ENCODE measurements around the gene BRCC3. TPM values are rescaled to one million over a fixed set of nuclear protein-coding genes. Genes with fewer than 3 reads are reported as not detected.
A peak's percentile ranks its signal among the peaks of the same experiment; 100 is the strongest.

Gene BRCC3
- total RNA-seq, 2 donors from 2014 or later, result 7.6 to 8.3 TPM

DNA sequence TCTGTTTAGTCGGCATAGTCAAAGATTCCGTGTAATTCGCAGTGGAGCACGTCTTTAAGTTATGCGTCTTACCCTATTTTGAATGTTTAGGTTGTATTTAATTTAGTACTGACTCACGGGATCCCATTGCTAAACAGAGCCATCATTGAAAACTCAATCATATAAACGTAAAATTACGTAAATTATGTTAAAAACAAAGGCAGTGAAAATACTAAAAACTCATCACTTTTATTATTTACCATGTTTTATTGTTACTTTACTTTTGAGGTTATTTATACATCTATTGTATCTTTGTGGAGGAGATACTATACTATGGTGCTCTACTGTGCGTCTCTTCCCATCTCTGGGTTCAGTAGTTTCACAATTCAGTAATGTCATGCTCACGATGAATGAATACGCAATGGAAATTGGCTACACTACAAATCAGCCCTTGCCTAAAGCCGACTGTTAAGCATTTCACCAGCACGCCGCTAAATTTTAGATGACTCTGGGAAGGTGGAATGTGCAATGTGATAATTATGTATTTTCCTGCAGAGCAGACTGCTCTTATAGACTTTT, 43.7 kb upstream of the BRCC3 start:
- Histone ChIP-seq H3K4me1 (peaks cover 0 to 5% of the 10 kb centered on the region in 2 donors), H3K27me3 (no peaks in the 10 kb centered on the region), H3K36me3 (no peaks in the 10 kb centered on the region), H3K9me3 (no peaks in the 10 kb centered on the region), H3K27ac (peak overlapping the region; percentile 94 to 96), H3K4me3 (peak overlapping the region; percentile 50 to 56)
- TF ChIP-seq, protein P1, sequence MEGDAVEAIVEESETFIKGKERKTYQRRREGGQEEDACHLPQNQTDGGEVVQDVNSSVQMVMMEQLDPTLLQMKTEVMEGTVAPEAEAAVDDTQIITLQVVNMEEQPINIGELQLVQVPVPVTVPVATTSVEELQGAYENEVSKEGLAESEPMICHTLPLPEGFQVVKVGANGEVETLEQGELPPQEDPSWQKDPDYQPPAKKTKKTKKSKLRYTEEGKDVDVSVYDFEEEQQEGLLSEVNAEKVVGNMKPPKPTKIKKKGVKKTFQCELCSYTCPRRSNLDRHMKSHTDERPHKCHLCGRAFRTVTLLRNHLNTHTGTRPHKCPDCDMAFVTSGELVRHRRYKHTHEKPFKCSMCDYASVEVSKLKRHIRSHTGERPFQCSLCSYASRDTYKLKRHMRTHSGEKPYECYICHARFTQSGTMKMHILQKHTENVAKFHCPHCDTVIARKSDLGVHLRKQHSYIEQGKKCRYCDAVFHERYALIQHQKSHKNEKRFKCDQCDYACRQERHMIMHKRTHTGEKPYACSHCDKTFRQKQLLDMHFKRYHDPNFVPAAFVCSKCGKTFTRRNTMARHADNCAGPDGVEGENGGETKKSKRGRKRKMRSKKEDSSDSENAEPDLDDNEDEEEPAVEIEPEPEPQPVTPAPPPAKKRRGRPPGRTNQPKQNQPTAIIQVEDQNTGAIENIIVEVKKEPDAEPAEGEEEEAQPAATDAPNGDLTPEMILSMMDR (IDR thresholded peaks at IDR 0.05), result no peak
- no peak for DNase-seq (ENCODE audit: low spot score)

DNA sequence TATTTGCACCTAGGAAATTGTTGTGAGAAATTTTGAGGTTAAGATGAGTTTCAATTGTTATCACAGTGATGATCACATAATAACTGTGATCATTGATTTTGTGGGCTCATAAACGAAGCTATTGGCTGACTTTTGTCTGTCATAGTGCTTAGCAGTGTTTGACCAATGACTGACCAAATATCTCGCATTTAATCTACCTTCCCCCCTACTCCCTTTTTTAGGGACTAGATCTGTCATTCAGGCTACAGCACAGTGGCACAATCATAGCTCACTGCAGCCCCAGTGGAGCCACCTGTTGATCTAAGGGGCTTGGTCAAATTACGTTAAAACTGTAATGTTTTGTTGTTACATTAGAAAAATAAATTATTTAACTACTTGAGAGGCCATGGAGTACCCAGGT, 43.2 kb upstream of the BRCC3 start:
- TF ChIP-seq, protein P1 (IDR thresholded peaks at IDR 0.05), result no peak

DNA sequence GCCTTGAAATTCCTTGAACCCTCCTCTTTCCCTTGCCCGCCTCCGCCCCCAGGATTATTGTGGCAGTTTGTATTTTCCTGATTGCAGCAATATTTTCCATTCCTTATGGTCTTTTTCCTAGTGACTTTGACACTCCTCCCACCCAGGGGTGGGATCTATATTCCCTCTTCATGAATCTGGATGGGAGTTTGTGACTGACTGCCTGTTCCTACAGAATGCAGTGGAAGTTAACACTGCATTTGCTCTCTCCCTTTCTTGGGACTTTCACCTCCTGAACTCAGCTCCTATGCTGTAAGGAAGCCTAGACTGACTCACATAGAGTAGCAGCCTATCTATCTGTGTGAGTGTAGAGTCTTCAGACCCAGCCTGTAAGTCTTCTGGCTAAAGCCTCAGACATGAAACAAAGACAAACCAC, 42.4 kb upstream of the BRCC3 start:
- peak overlapping the region; percentile 94 to 96 for H3K27ac ChIP-seq
- H3K4me3 ChIP-seq, result peak overlapping the region in 1 of 2 donors; percentile 9
- TF ChIP-seq, protein P1 (IDR thresholded peaks at IDR 0.05), result no peak

More for the DNA sequence above, 43.2 kb upstream of the BRCC3 start:
- Histone ChIP-seq H3K36me3 (no peaks in the 10 kb centered on the region), H3K9me3 (no peaks in the 10 kb centered on the region), H3K27me3 (no peaks in the 10 kb centered on the region), H3K4me1 (peaks cover 0 to 5% of the 10 kb centered on the region in 2 donors), H3K4me3 (peak overlapping the region; percentile 50 to 56), H3K27ac (peak overlapping the region; percentile 94 to 96)
- DNase-seq (ENCODE audit: low spot score), result no peak

DNA sequence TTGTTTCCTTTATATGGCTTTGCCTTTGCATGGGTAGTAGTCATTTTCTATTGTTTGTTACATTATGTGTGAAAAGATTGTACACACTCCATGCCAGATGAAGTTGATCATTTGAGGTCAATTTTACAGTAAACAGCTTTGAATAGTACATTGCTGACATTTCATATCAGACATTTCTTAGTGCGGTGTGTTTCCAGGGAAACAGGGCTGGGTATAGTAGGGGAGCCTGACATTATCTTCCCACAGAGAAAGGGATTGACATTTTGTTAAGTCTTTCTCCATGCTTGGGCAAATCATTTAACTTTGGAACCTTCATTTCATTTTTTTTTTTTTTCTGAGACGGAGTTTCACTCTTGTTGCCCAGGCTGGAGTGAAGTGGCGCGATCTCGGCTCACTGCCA, 39.7 kb upstream of the BRCC3 start:
- H3K4me1 ChIP-seq, result peaks cover 0 to 5% of the 10 kb centered on the region in 2 donors
- H3K27me3 ChIP-seq, result no peaks in the 10 kb centered on the region
- H3K27ac ChIP-seq, result no peak overlapping the region
- no peak for DNase-seq (ENCODE audit: low spot score)
- no peak overlapping the region for H3K4me3 ChIP-seq
- TF ChIP-seq, protein P1 (IDR thresholded peaks at IDR 0.05), result no peak
- H3K36me3 ChIP-seq, result peaks cover 19% of the 10 kb centered on the region
- peaks cover 0 to 13% of the 10 kb centered on the region in 2 donors for H3K9me3 ChIP-seq

More for the DNA sequence above, 42.4 kb upstream of the BRCC3 start:
- no peak for DNase-seq (ENCODE audit: low spot score)
- Histone ChIP-seq H3K4me1 (peaks cover 0 to 5% of the 10 kb centered on the region in 2 donors), H3K36me3 (peaks cover 5% of the 10 kb centered on the region), H3K27me3 (no peaks in the 10 kb centered on the region), H3K9me3 (no peaks in the 10 kb centered on the region)

DNA sequence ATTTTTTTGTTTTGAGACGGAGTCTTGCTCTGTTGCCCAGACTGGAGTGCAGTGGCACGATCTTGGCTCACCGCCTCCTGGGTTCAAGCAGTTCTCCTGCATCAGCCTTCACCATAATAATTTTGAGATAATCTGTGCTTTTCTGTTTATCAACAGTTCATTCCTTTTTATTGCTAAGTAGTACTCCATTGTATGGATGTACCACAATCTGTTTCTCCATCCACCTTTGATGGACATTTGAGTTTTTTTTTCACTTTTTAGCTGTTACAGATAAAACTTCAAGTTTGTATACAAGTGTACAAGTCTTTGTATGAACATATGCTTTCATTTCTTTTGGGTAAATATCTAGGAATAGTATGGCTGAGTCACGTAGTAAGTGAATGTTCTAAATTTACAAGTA, 35.6 kb upstream of the BRCC3 start:
- TF ChIP-seq, protein P1 (IDR thresholded peaks at IDR 0.05), result no peak
- H3K36me3 ChIP-seq, result peaks cover 19% of the 10 kb centered on the region
- H3K27ac ChIP-seq, result no peak overlapping the region
- H3K9me3 ChIP-seq, result peaks cover 0 to 13% of the 10 kb centered on the region in 2 donors
- no peak for DNase-seq (ENCODE audit: low spot score)
- H3K4me3 ChIP-seq, result no peak overlapping the region
- H3K27me3 ChIP-seq, result no peaks in the 10 kb centered on the region
- no peaks in the 10 kb centered on the region for H3K4me1 ChIP-seq
